HepG2 (cell line): ENCODE data around the gene ARHGAP33.

ENCODE experiments used
- BHLHE40 ChIP-seq: IDR thresholded peaks from 2 replicates; pipeline ENCODE4 v1.6.1; 2011; ENCODE audit warnings: low read length, improper control_type of control experiment
- CEBPB ChIP-seq: IDR thresholded peaks from 2 replicates; pipeline ENCODE4 v1.6.1; 2011; ENCODE audit warnings: low read depth, low read length, improper control_type of control experiment, borderline replicate concordance
- ELF4 ChIP-seq: sonication (generic); formaldehyde crosslinking; IDR thresholded peaks from 2 replicates; pipeline ENCODE4 v1.5.0; 2020; ENCODE audit warnings: missing genetic modification reagents, mild to moderate bottlenecking, moderate library complexity, borderline replicate concordance
- HDAC2 ChIP-seq: sonication (generic); formaldehyde crosslinking; IDR thresholded peaks from 2 replicates; pipeline ENCODE4 v1.4.0; 2020; ENCODE audit warnings: missing genetic modification reagents
- POLR2AphosphoS2 ChIP-seq: IDR thresholded peaks from 2 replicates; pipeline ENCODE4 v1.6.1; 2011; ENCODE audit warnings: low read depth, low read length, improper control_type of control experiment
- POLR2AphosphoS5 ChIP-seq: IDR thresholded peaks from 2 replicates; pipeline ENCODE4 v1.6.1; 2012; ENCODE audit warnings: low read depth, low read length
- ZNF451 ChIP-seq: sonication (generic); formaldehyde crosslinking; IDR thresholded peaks from 2 replicates; pipeline ENCODE4 v1.5.0; 2020; ENCODE audit warnings: mild to moderate bottlenecking, missing genetic modification reagents
- ZNF460 ChIP-seq: sonication (generic); formaldehyde crosslinking; IDR thresholded peaks from 2 replicates; pipeline ENCODE4 v1.5.1; 2020; ENCODE audit warnings: missing genetic modification reagents, mild to moderate bottlenecking, borderline replicate concordance
- ZNF609 ChIP-seq: sonication (generic); formaldehyde crosslinking; IDR thresholded peaks from 2 replicates; pipeline ENCODE4 v1.4.0; 2020; ENCODE audit warnings: mild to moderate bottlenecking, missing genetic modification reagents, borderline replicate concordance
- ZNF883 ChIP-seq: sonication (generic); formaldehyde crosslinking; IDR thresholded peaks from 2 replicates; pipeline ENCODE4 v1.5.1; 2020; ENCODE audit warnings: mild to moderate bottlenecking, missing genetic modification reagents; ENCODE audit errors: not compliant biosample characterization
- TF ChIP-seq, protein P1 (sequence below): sonication (generic); formaldehyde crosslinking; IDR thresholded peaks from 2 replicates; pipeline ENCODE4 v1.5.0; 2020; ENCODE audit warnings: mild to moderate bottlenecking, missing genetic modification reagents, moderate library complexity
- TF ChIP-seq, protein P2 (sequence below): sonication (generic); formaldehyde crosslinking; IDR thresholded peaks from 2 replicates; pipeline ENCODE4 v1.4.0; 2020; ENCODE audit warnings: missing genetic modification reagents

DNA sequence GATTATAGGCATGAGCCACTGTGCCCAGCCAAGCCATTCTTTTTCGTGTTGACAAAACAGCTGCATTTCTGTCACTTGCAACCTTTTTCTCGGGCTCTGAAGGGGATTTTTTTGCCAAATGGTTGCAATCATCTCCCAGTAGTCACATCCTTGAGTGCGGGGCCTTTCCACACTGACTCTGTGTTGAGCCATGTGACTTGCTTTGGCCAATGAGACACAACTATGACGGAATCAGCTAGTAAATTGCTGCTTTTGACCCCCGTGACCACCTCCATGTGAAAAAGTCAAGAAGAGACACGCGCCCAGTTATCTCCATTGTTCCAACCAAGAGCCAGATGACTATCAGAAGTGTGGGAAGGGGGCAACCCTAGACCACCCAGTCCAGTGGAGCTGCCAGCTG lies 58.6 kb downstream of the ARHGAP33 start:
- TF ChIP-seq ZNF451 = no peak
- no peak for TF ChIP-seq ZNF609 (CRISPR knock-in tag)
- TF ChIP-seq, protein P1, sequence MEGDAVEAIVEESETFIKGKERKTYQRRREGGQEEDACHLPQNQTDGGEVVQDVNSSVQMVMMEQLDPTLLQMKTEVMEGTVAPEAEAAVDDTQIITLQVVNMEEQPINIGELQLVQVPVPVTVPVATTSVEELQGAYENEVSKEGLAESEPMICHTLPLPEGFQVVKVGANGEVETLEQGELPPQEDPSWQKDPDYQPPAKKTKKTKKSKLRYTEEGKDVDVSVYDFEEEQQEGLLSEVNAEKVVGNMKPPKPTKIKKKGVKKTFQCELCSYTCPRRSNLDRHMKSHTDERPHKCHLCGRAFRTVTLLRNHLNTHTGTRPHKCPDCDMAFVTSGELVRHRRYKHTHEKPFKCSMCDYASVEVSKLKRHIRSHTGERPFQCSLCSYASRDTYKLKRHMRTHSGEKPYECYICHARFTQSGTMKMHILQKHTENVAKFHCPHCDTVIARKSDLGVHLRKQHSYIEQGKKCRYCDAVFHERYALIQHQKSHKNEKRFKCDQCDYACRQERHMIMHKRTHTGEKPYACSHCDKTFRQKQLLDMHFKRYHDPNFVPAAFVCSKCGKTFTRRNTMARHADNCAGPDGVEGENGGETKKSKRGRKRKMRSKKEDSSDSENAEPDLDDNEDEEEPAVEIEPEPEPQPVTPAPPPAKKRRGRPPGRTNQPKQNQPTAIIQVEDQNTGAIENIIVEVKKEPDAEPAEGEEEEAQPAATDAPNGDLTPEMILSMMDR (CRISPR knock-in tag) = no peak
- no peak for TF ChIP-seq ZNF883 (CRISPR knock-in tag)
- TF ChIP-seq BHLHE40 = no peak
- TF ChIP-seq POLR2AphosphoS5 = no peak
- TF ChIP-seq HDAC2 (CRISPR knock-in tag) = no peak
- TF ChIP-seq POLR2AphosphoS2 = no peak
- TF ChIP-seq CEBPB = no peak
- TF ChIP-seq, protein P2, sequence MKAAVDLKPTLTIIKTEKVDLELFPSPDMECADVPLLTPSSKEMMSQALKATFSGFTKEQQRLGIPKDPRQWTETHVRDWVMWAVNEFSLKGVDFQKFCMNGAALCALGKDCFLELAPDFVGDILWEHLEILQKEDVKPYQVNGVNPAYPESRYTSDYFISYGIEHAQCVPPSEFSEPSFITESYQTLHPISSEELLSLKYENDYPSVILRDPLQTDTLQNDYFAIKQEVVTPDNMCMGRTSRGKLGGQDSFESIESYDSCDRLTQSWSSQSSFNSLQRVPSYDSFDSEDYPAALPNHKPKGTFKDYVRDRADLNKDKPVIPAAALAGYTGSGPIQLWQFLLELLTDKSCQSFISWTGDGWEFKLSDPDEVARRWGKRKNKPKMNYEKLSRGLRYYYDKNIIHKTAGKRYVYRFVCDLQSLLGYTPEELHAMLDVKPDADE = no peak
- TF ChIP-seq ELF4 (CRISPR knock-in tag) = no peak
- no peak for TF ChIP-seq ZNF460 (CRISPR knock-in tag)
